Measurements from ENCODE around the gene CBLN1. TPM values are rescaled to one million over a fixed set of nuclear protein-coding genes. Genes with fewer than 3 reads are reported as not detected.

The CBLN1 gene
- total RNA-seq, 2 donors from 2014 or later, result 0.39 to 0.40 TPM

- intact Hi-C loops (cut with DNase I, micrococcal nuclease), result no loop called here
- ATAC-seq (no peak), DNase-seq (no peak)
Measured at GRCh38 chr16:49278944-49279725, 2.5 kb downstream of the CBLN1 start.

DNA sequence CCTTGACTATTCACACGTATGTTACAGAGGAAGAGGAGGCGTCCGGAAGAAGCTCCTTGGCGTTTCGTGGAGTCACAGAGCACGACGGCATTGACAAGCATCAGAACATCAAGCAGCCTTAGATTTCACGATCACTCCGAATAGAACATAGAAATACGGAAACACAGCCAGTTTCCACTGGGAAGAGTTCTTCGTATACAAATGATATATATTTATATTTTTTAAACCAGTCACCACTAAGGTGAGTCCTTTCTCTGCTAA, 3.1 kb downstream of the CBLN1 start:
- DNase-seq, result no peak
- ATAC-seq, result no peak

GRCh38 chr16:49277766-49278566, 3.7 kb downstream of the CBLN1 start:
- DNase-seq (no peak), ATAC-seq (no peak)
- intact Hi-C loops (cut with DNase I, micrococcal nuclease), result no loop called here

More for the DNA sequence above, 3.1 kb downstream of the CBLN1 start:
- intact Hi-C loops (cut with DNase I, micrococcal nuclease), result no loop called here

- DNase-seq (no peak), ATAC-seq (no peak)
- intact Hi-C loops (cut with DNase I, micrococcal nuclease), result no loop called here
Measured at GRCh38 chr16:49277386-49277742, 4.3 kb downstream of the CBLN1 start.

- no peak for ATAC-seq
- intact Hi-C loops (cut with DNase I, micrococcal nuclease), result no loop called here
- no peak for DNase-seq
Measured at GRCh38 chr16:49276646-49277385, 4.8 kb downstream of the CBLN1 start.

DNA sequence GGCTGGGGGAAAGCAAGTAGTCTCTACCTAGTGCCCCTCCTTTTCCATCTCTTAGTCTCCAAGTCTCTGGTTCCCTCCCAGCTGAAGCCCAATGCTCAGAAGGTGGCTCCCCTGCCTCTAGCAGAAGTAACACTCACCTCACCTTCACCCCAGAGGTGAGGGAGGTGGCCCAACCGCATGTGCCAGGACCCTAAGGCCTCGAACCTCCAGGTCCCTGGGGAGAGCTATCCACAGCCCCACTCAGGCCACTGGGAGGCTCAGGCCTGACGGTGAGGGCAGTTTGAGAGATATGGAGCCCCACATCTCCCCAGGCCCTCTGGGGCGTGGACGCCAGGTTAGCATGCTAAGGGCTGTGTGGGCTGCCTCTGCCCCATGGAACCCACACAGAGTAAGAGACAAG, 5.8 kb downstream of the CBLN1 start:
- no peak for ATAC-seq
- no peak for DNase-seq
- intact Hi-C loops (cut with DNase I, micrococcal nuclease), result no loop called here

DNA sequence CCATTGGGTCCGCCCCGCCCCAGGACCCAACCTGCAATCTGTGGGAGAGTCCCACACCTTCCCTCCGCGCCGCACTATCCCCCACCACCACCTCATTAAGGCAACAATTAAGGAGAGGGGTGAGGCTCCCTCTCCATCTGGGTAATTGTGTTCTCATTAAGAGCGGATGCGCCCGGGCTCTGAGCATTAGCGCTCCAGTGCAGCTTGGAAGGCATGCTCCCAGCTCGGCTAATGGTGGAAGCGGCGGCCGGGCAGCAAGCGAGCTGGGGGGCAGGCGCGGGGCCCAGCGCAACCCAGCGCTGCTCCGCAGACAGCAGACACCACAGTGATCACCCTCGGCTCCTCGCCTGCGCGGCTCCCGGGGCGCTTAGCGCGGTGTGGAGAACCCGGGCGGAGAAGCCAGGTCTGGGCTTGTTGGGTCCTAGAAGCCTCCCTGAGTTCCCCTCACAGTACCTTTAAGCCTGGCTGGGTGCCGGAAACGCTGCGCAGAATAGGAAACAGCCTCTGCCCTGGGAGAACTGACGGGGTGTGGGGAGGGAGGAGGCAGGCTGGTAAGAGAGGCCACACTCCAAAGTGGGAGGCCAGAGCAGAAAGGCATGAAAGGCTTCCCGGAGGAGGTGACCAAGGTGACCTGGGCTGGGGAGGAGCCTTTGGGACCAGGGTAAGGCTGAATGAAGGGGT, 6.4 kb downstream of the CBLN1 start:
- intact Hi-C loops (cut with DNase I, micrococcal nuclease), result no loop called here
- no peak for DNase-seq
- no peak for ATAC-seq

DNA sequence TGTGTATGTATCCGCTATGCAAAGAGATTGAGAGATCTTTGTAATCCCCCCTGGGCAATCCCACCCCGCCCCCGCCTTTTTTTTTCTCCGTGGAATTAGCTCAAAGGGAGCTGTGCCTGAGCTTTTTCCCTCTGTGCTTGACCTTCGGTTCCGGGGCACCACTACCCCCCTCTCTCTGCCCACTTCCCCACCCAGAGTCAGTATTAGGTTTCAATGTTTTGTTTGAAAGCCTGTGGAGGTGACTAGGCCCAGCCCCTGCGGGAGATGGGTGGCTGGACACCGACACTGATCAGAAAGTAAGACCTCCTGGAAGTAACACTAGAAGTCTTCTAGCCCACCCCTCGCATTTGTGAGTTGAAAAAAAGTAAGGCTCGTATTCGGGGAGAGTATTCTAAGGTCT, 7.0 kb downstream of the CBLN1 start:
- intact Hi-C loops (cut with DNase I, micrococcal nuclease), result no loop called here

GRCh38 chr16:49273771-49274170, 7.9 kb downstream of the CBLN1 start:
- DNase-seq (no peak), ATAC-seq (no peak)
- intact Hi-C loops (cut with DNase I, micrococcal nuclease), result no loop called here

More for the DNA sequence above, 7.0 kb downstream of the CBLN1 start:
- DNase-seq (no peak), ATAC-seq (no peak)

GRCh38 chr16:49271363-49271762, 10.3 kb downstream of the CBLN1 start:
- intact Hi-C loops (cut with DNase I, micrococcal nuclease), result no loop called here
- ATAC-seq (no peak), DNase-seq (no peak)

DNA sequence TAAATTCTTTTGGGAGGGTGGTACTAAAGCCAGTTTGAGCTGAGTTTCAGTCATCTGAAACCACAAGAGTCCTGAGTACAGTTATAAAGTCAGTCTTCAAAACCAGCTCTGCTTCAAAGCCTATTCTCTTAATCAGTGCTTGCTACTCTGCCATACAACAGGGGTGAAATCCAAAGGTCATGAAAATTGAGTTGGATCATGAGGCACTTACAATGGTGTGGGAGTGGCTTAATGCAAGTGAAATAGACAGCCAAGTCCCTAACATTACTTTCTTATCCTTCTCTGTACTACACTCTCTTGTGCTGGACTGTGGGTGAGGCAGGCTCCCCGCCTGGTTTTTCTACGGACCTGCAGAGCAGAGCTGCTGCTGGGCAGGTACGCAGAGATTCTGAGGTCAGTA, 12.4 kb downstream of the CBLN1 start:
- ATAC-seq (peak; percentile 78), DNase-seq (no peak)
- intact Hi-C loops (cut with DNase I, micrococcal nuclease), result no loop called here

- intact Hi-C loops (cut with DNase I, micrococcal nuclease), result no loop called here
- DNase-seq (no peak), ATAC-seq (no peak)
Measured at GRCh38 chr16:49268667-49269066, 13.0 kb downstream of the CBLN1 start.

DNA sequence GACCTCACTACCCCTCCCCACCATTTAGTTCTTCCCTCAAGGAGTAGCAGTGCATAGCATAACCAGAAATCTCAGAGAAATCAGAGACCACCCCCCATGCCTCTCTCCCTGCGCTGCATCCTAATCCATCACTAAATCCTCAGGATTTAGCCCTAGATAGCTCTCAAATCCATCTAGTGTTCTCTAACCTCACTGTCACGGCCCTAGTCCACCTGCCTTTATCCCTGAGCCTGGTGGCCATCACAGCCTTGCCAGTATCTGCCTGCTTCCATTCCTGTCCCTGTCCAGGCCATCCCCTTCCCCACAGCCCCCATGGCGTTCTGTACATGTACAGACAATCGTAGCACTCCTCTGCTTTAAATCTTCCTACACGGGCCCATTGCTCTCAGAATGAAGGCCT, 19.1 kb downstream of the CBLN1 start:
- ATAC-seq, result no peak
- no peak for DNase-seq
- intact Hi-C loops (cut with DNase I, micrococcal nuclease), result no loop called here

GRCh38 chr16:49261930-49262329, 19.7 kb downstream of the CBLN1 start:
- DNase-seq (no peak), ATAC-seq (no peak)
- intact Hi-C loops (cut with DNase I, micrococcal nuclease), result no loop called here

GRCh38 chr16:49260956-49261530, 20.6 kb downstream of the CBLN1 start:
- intact Hi-C loops (cut with DNase I, micrococcal nuclease), result no loop called here
- DNase-seq (no peak), ATAC-seq (no peak)

- no peak for DNase-seq
- no peak for ATAC-seq
- intact Hi-C loops (cut with DNase I, micrococcal nuclease), result no loop called here
Measured at GRCh38 chr16:49260253-49260652, 21.4 kb downstream of the CBLN1 start.

GRCh38 chr16:49259330-49259729, 22.3 kb downstream of the CBLN1 start:
- intact Hi-C loops (cut with DNase I, micrococcal nuclease), result no loop called here
- no peak for DNase-seq
- ATAC-seq, result no peak

- ATAC-seq (no peak), DNase-seq (no peak)
- intact Hi-C loops (cut with DNase I, micrococcal nuclease), result no loop called here
Measured at GRCh38 chr16:49250689-49251088, 30.9 kb downstream of the CBLN1 start.

GRCh38 chr16:49248227-49248626, 33.4 kb downstream of the CBLN1 start:
- intact Hi-C loops (cut with DNase I, micrococcal nuclease), result no loop called here
- no peak for DNase-seq
- no peak for ATAC-seq
